ENCODE measurements around the gene SOAT2. TPM values are rescaled to one million over a fixed set of nuclear protein-coding genes. Genes with fewer than 3 reads are reported as not detected.
A peak's percentile ranks its signal among the peaks of the same experiment; 100 is the strongest.

SOAT2 gene
- total RNA-seq, 4 donors from 2014 or later = 0.41 TPM; not detected in 3

- TF ChIP-seq EP300 (IDR thresholded peaks at IDR 0.05; ENCODE audit: low read depth) (no peak), POLR2AphosphoS5 (IDR thresholded peaks at IDR 0.05) (no peak), POLR2A (IDR thresholded peaks at IDR 0.05) (no peak)
- TF ChIP-seq, protein P1, sequence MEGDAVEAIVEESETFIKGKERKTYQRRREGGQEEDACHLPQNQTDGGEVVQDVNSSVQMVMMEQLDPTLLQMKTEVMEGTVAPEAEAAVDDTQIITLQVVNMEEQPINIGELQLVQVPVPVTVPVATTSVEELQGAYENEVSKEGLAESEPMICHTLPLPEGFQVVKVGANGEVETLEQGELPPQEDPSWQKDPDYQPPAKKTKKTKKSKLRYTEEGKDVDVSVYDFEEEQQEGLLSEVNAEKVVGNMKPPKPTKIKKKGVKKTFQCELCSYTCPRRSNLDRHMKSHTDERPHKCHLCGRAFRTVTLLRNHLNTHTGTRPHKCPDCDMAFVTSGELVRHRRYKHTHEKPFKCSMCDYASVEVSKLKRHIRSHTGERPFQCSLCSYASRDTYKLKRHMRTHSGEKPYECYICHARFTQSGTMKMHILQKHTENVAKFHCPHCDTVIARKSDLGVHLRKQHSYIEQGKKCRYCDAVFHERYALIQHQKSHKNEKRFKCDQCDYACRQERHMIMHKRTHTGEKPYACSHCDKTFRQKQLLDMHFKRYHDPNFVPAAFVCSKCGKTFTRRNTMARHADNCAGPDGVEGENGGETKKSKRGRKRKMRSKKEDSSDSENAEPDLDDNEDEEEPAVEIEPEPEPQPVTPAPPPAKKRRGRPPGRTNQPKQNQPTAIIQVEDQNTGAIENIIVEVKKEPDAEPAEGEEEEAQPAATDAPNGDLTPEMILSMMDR (IDR thresholded peaks at IDR 0.05) = no peak
- H3K27ac ChIP-seq = peak overlapping the region in 2 of 4 donors; percentile 36 to 44
- peaks cover 6 to 28% (median 18%) of the 10 kb centered on the region in 4 donors for H3K4me1 ChIP-seq
- in situ Hi-C loops (cut with MboI; ENCODE audit: low pct_ligation_motif_present in 1 of 4, low pct_unique_long_range_greater_than_20kb in 1 of 4, low sequenced_read_pairs in 3 of 4) = loop anchor here in 3 of 4 donors (10.0 to 25.0 kb wide), 3 partner anchors 123 to 225 kb away; partner anchors contain the start of genes CSAD (in 2 of the 3), ZNF740 (in 2 of the 3), MYG1 (in 1 of the 3) and PFDN5 (in 1 of the 3)
- no peaks in the 10 kb centered on the region for H3K9me3 ChIP-seq
- no peak for DNase-seq
- H3K4me3 ChIP-seq = no peak overlapping the region
- H3K27me3 ChIP-seq = no peaks in the 10 kb centered on the region
- intact Hi-C loops (cut with DNase I; ENCODE audit: low total_unique reads) = loop anchor here (10.0 kb wide), 2 partner anchors 133 to 223 kb away; no protein-coding TSS in a partner anchor
- WGBS, 2 donors (ENCODE audit: low coverage in 1 of 2) = 72% methylated on average over 20 of the region's 20 CpGs; no CpG with 5 or more reads in 1 of the 2 donors
- peaks cover 0 to 10% (median 0%) of the 10 kb centered on the region in 4 donors for H3K36me3 ChIP-seq
Observed at GRCh38 chr12:53062011-53062961, 41.0 kb upstream of the SOAT2 start.

DNA sequence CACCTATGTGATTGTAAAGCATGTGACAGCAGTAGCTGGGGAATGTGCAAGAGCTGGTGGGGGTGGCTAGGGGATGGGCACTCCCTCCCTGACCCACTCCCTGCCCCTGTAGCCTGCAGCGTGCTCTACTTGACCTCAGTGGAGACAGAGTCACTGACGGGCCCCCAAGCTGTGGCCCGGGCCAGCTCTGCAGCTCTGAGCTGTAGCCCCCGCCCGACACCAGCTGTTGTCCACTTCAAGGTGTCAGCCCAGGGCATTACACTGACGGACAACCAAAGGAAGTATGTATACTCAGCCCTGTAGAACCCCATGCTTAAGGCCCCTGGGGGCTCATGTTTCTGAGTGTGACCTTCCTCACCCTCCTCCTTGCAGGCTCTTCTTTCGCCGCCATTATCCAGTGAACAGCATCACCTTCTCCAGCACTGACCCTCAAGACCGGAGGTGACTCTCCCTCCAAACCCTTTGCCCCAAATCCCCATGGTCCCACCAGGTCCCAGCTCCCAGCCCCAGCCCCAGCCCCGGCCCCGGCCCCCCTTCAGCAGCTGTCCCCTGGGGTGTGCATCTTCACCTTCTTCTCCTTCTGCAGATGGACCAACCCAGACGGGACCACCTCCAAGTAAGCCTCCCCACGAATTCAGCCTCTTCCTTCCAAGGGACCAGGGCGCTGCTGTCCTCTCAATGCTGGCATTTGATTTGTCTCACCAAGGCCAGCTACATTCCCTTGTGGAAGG is 40.1 kb upstream of the SOAT2 start:
- Histone ChIP-seq H3K27ac (peak overlapping the region in 2 of 4 donors; percentile 30 to 68), H3K4me3 (no peak overlapping the region), H3K27me3 (no peaks in the 10 kb centered on the region), H3K9me3 (no peaks in the 10 kb centered on the region), H3K4me1 (peaks cover 6 to 28% (median 18%) of the 10 kb centered on the region in 4 donors), H3K36me3 (peaks cover 0 to 10% (median 0%) of the 10 kb centered on the region in 4 donors)
- WGBS, 2 donors (ENCODE audit: low coverage in 1 of 2) = 84% methylated on average over 14 of the region's 14 CpGs; no CpG with 5 or more reads in 1 of the 2 donors
- intact Hi-C loops (cut with DNase I; ENCODE audit: low total_unique reads) (loop anchor here (10.0 kb wide), 2 partner anchors 132 to 222 kb away; no protein-coding TSS in a partner anchor), in situ Hi-C loops (cut with MboI; ENCODE audit: low pct_ligation_motif_present in 1 of 4, low pct_unique_long_range_greater_than_20kb in 1 of 4, low sequenced_read_pairs in 3 of 4) (loop anchor here in 3 of 4 donors (10.0 to 25.0 kb wide), 3 partner anchors 122 to 224 kb away; partner anchors contain the start of genes CSAD (in 2 of the 3), ZNF740 (in 2 of the 3), MYG1 (in 1 of the 3) and PFDN5 (in 1 of the 3))
- no peak for TF ChIP-seq EP300 (IDR thresholded peaks at IDR 0.05; ENCODE audit: low read depth)
- TF ChIP-seq, protein P1 (IDR thresholded peaks at IDR 0.05) = no peak
- TF ChIP-seq POLR2A (IDR thresholded peaks at IDR 0.05) = no peak
- TF ChIP-seq POLR2AphosphoS5 (IDR thresholded peaks at IDR 0.05) = no peak
- DNase-seq = no peak

- Histone ChIP-seq H3K27me3 (no peaks in the 10 kb centered on the region), H3K4me3 (no peak overlapping the region), H3K9me3 (no peaks in the 10 kb centered on the region), H3K36me3 (peaks cover 0 to 10% (median 0%) of the 10 kb centered on the region in 4 donors), H3K27ac (peak overlapping the region; percentile 36 to 68 (median 52)), H3K4me1 (peaks cover 6 to 28% (median 18%) of the 10 kb centered on the region in 4 donors)
- in situ Hi-C loops (cut with MboI; ENCODE audit: low pct_ligation_motif_present in 1 of 4, low pct_unique_long_range_greater_than_20kb in 1 of 4, low sequenced_read_pairs in 3 of 4) (loop anchor here in 3 of 4 donors (10.0 to 25.0 kb wide), 3 partner anchors 121 to 223 kb away; partner anchors contain the start of genes CSAD (in 2 of the 3), ZNF740 (in 2 of the 3), MYG1 (in 1 of the 3) and PFDN5 (in 1 of the 3)), intact Hi-C loops (cut with DNase I; ENCODE audit: low total_unique reads) (loop anchor here (1.0 to 10.0 kb wide), 3 partner anchors 37 to 221 kb away; no protein-coding TSS in a partner anchor)
- TF ChIP-seq EP300 (IDR thresholded peaks at IDR 0.05; ENCODE audit: low read depth) (no peak), POLR2A (IDR thresholded peaks at IDR 0.05) (no peak), POLR2AphosphoS5 (IDR thresholded peaks at IDR 0.05) (peak in 1 of 3 donors; percentile 43)
- TF ChIP-seq, protein P1 (IDR thresholded peaks at IDR 0.05) = no peak
- 75% methylated on average over 13 of the region's 13 CpGs; no CpG with 5 or more reads in 1 of the 2 donors for WGBS, 2 donors (ENCODE audit: low coverage in 1 of 2)
- DNase-seq = peak; percentile 22
Observed at GRCh38 chr12:53063708-53064612, 39.3 kb upstream of the SOAT2 start.

Measured in transverse colon (tissue), 4 donors.